Gastroesophageal sphincter (tissue), 4 donors: ENCODE results near the gene CPEB3. TPM values are rescaled to one million over a fixed set of nuclear protein-coding genes. Genes with fewer than 3 reads are reported as not detected.

Source experiments
- ATAC-seq: fragments of 150-250 bp; one replicate; pipeline ENCODE4 v1.9.1; 2016; ENCODE audit warnings: mild to moderate bottlenecking, moderate library complexity
- H3K27ac ChIP-seq, 4 donors: fragments of 200-600 bp; sonication (generic) in 3 of 4; 1 replicate in 3 of 4; 2 replicates in 1 of 4; pipeline ENCODE4 v1.5.1; 2016 to 2019
- H3K27me3 ChIP-seq: fragments of 200-600 bp; sonication (generic); one replicate; pipeline ENCODE4 v1.5.1; 2019
- H3K36me3 ChIP-seq, 2 donors: fragments of 200-600 bp; sonication (generic); one replicate each; pipeline ENCODE4 v1.5.1; 2019; ENCODE audit warnings: control low read depth in 1 of 2
- H3K4me1 ChIP-seq, 3 donors: fragments of 200-600 bp; sonication (generic); 1 replicate in 2 of 3; 2 replicates in 1 of 3; pipeline ENCODE4 v1.5.1; 2016 to 2019; ENCODE audit warnings: control low read depth in 2 of 3
- H3K4me3 ChIP-seq, 2 donors: fragments of 200-600 bp; sonication (generic); one replicate each; pipeline ENCODE4 v1.5.1; 2019; ENCODE audit warnings: mild to moderate bottlenecking in 1 of 2, moderate library complexity in 1 of 2
- H3K9me3 ChIP-seq, 3 donors: fragments of 200-600 bp; sonication (generic); one replicate each; pipeline ENCODE4 v1.5.1; 2017 to 2019; ENCODE audit warnings: control low read depth in 2 of 3
- CTCF ChIP-seq, 4 experiments: fragments of 200-600 bp in 2 of 4; fragments of 450-650 bp in 2 of 4; sonication (generic) in 1 of 4; IDR thresholded peaks; one replicate each; pipeline ENCODE4 v1.5.1; 2017 to 2019; ENCODE audit warnings: antibody characterized with exemption in 4 of 4, mild to moderate bottlenecking in 2 of 4, moderate library complexity in 2 of 4
- EP300 ChIP-seq: sonication (generic); formaldehyde crosslinking; IDR thresholded peaks from one replicate; pipeline ENCODE4 v1.6.1; 2017; ENCODE audit warnings: antibody characterized with exemption, mild to moderate bottlenecking
- POLR2A ChIP-seq, 2 donors: fragments of 450-650 bp; IDR thresholded peaks; one replicate each; pipeline ENCODE4 v1.6.1; 2017; ENCODE audit warnings: antibody characterized with exemption in 2 of 2, mild to moderate bottlenecking in 2 of 2, moderate library complexity in 1 of 2
- POLR2AphosphoS5 ChIP-seq: sonication (generic); formaldehyde crosslinking; IDR thresholded peaks from one replicate; pipeline ENCODE4 v1.6.1; 2017; ENCODE audit warnings: antibody characterized with exemption
- WGBS, 2 donors: methylation state at CpG; one replicate each; pipeline ENCODE4 v1.1.5; 2018; ENCODE audit warnings: low coverage in 1 of 2; 5-methylcytosine and 5-hydroxymethylcytosine counted together
- total RNA-seq, 4 donors: library from RNA; depleted of rRNA; stranded (reverse); fragments of >200 nt; gene quantifications; one replicate each; pipeline ENCODE4 v1.1.0, GENCODE V29; 2016

The CPEB3 gene
- total RNA-seq, 4 donors from 2014 or later: 4.7 to 11.8 (median 9.7) TPM

GRCh38 chr10:92181575-92181974 is 109.3 kb downstream of the CPEB3 start:
- TF ChIP-seq POLR2A (IDR thresholded peaks at IDR 0.05) (no peak), CTCF (IDR thresholded peaks at IDR 0.05) (peak in 1 of 4 experiments; percentile 18)
- H3K27ac ChIP-seq: no peak overlapping the region
- H3K9me3 ChIP-seq: no peaks in the 10 kb centered on the region
- no peaks in the 10 kb centered on the region for H3K36me3 ChIP-seq
- ATAC-seq: no peak
- WGBS, 2 donors: 19 to 42% methylated on average over 2 of the region's 2 CpGs
- peaks cover 0 to 24% (median 2%) of the 10 kb centered on the region in 3 donors for H3K4me1 ChIP-seq
- no peaks in the 10 kb centered on the region for H3K27me3 ChIP-seq
- no peak overlapping the region for H3K4me3 ChIP-seq

GRCh38 chr10:92180399-92180798 is 110.5 kb downstream of the CPEB3 start:
- no peak for ATAC-seq
- H3K27ac ChIP-seq: no peak overlapping the region
- no peaks in the 10 kb centered on the region for H3K9me3 ChIP-seq
- H3K4me1 ChIP-seq: peaks cover 0 to 24% (median 2%) of the 10 kb centered on the region in 3 donors
- H3K27me3 ChIP-seq: no peaks in the 10 kb centered on the region
- peaks cover 0 to 4% of the 10 kb centered on the region in 2 donors for H3K36me3 ChIP-seq
- WGBS, 2 donors: 40 to 57% methylated on average over 1 of the region's 1 CpG
- no peak for TF ChIP-seq POLR2A (IDR thresholded peaks at IDR 0.05)
- no peak for TF ChIP-seq CTCF (IDR thresholded peaks at IDR 0.05)
- TF ChIP-seq POLR2AphosphoS5: no peak
- no peak for TF ChIP-seq EP300
- H3K4me3 ChIP-seq: no peak overlapping the region

- Histone ChIP-seq H3K4me3 (no peak overlapping the region), H3K9me3 (no peaks in the 10 kb centered on the region), H3K4me1 (peaks cover 0 to 24% (median 2%) of the 10 kb centered on the region in 3 donors), H3K27ac (no peak overlapping the region), H3K27me3 (no peaks in the 10 kb centered on the region), H3K36me3 (peaks cover 0 to 6% of the 10 kb centered on the region in 2 donors)
- TF ChIP-seq POLR2AphosphoS5 (no peak), POLR2A (IDR thresholded peaks at IDR 0.05) (no peak), EP300 (no peak), CTCF (IDR thresholded peaks at IDR 0.05) (no peak)
- WGBS, 2 donors: 43% methylated on average over 1 of the region's 1 CpG; no CpG with 5 or more reads in 1 of the 2 donors
- no peak for ATAC-seq
These were observed 113.3 kb downstream of the CPEB3 start for GRCh38 chr10:92177546-92177945.

- H3K4me1 ChIP-seq: peaks cover 0 to 6% (median 2%) of the 10 kb centered on the region in 3 donors
- peaks cover 0 to 9% of the 10 kb centered on the region in 2 donors for H3K36me3 ChIP-seq
- H3K9me3 ChIP-seq: no peaks in the 10 kb centered on the region
- no peak overlapping the region for H3K27ac ChIP-seq
- no peaks in the 10 kb centered on the region for H3K27me3 ChIP-seq
- no peak for TF ChIP-seq POLR2AphosphoS5
- no peak for TF ChIP-seq POLR2A (IDR thresholded peaks at IDR 0.05)
- no peak for TF ChIP-seq EP300
- no peak for TF ChIP-seq CTCF (IDR thresholded peaks at IDR 0.05)
- ATAC-seq: no peak
- H3K4me3 ChIP-seq: no peak overlapping the region
- 83 to 97% methylated on average over 5 of the region's 5 CpGs for WGBS, 2 donors
These were observed 115.7 kb downstream of the CPEB3 start for GRCh38 chr10:92175164-92175563.

GRCh38 chr10:92173996-92174395 is 116.9 kb downstream of the CPEB3 start:
- ATAC-seq: no peak
- no peak overlapping the region for H3K4me3 ChIP-seq
- no peak overlapping the region for H3K27ac ChIP-seq
- peaks cover 0 to 15% of the 10 kb centered on the region in 2 donors for H3K36me3 ChIP-seq
- peaks cover 0 to 2% (median 0%) of the 10 kb centered on the region in 3 donors for H3K4me1 ChIP-seq
- TF ChIP-seq POLR2A (IDR thresholded peaks at IDR 0.05) (no peak), POLR2AphosphoS5 (no peak), CTCF (IDR thresholded peaks at IDR 0.05) (no peak), EP300 (no peak)
- H3K27me3 ChIP-seq: no peaks in the 10 kb centered on the region
- no peaks in the 10 kb centered on the region for H3K9me3 ChIP-seq
